ENCODE data around the gene IRF9.
A peak's percentile ranks its signal among the peaks of the same experiment; 100 is the strongest.

The IRF9 gene

GRCh38 chr14:24122416-24122815, 38.6 kb upstream of the IRF9 start:
- H3K36me3 Mint-ChIP-seq (ENCODE audit: low read depth) = peaks cover 47% of the 10 kb centered on the region
- H3K27me3 Mint-ChIP-seq (ENCODE audit: low read depth, poor library complexity) = peaks cover 4% of the 10 kb centered on the region
- H3K27ac Mint-ChIP-seq = no peak overlapping the region
- no peak overlapping the region for H3K4me3 Mint-ChIP-seq
- no peak for DNase-seq
- H3K9me3 Mint-ChIP-seq = no peaks in the 10 kb centered on the region
- no peaks in the 10 kb centered on the region for H3K4me1 Mint-ChIP-seq
- no peak for TF ChIP-seq CTCF (IDR thresholded peaks at IDR 0.05)

GRCh38 chr14:24122898-24123297, 38.2 kb upstream of the IRF9 start:
- Mint-ChIP-seq H3K36me3 (ENCODE audit: low read depth) (peaks cover 42% of the 10 kb centered on the region), H3K4me3 (no peak overlapping the region), H3K27ac (no peak overlapping the region), H3K9me3 (no peaks in the 10 kb centered on the region), H3K27me3 (ENCODE audit: low read depth, poor library complexity) (peaks cover 4% of the 10 kb centered on the region), H3K4me1 (no peaks in the 10 kb centered on the region)
- no peak for TF ChIP-seq CTCF (IDR thresholded peaks at IDR 0.05)
- DNase-seq = no peak

- no peak for DNase-seq
- Mint-ChIP-seq H3K9me3 (no peaks in the 10 kb centered on the region), H3K27me3 (ENCODE audit: low read depth, poor library complexity) (peaks cover 4% of the 10 kb centered on the region), H3K4me3 (no peak overlapping the region), H3K27ac (peak overlapping the region; percentile 25), H3K36me3 (ENCODE audit: low read depth) (peaks cover 34% of the 10 kb centered on the region), H3K4me1 (no peaks in the 10 kb centered on the region)
- no peak for TF ChIP-seq CTCF (IDR thresholded peaks at IDR 0.05)
Observed at GRCh38 chr14:24123424-24124417, 37.3 kb upstream of the IRF9 start.

GRCh38 chr14:24126939-24127338, 34.1 kb upstream of the IRF9 start:
- no peak for DNase-seq
- Mint-ChIP-seq H3K4me1 (peaks cover 16% of the 10 kb centered on the region), H3K4me3 (no peak overlapping the region), H3K27ac (no peak overlapping the region), H3K9me3 (no peaks in the 10 kb centered on the region), H3K36me3 (ENCODE audit: low read depth) (peaks cover 12% of the 10 kb centered on the region), H3K27me3 (ENCODE audit: low read depth, poor library complexity) (peaks cover 3% of the 10 kb centered on the region)
- no peak for TF ChIP-seq CTCF (IDR thresholded peaks at IDR 0.05)

- Mint-ChIP-seq H3K27me3 (ENCODE audit: low read depth, poor library complexity) (peaks cover 3% of the 10 kb centered on the region), H3K27ac (no peak overlapping the region), H3K4me1 (peaks cover 24% of the 10 kb centered on the region), H3K36me3 (ENCODE audit: low read depth) (peaks cover 12% of the 10 kb centered on the region), H3K9me3 (no peaks in the 10 kb centered on the region), H3K4me3 (no peak overlapping the region)
- TF ChIP-seq CTCF (IDR thresholded peaks at IDR 0.05) = no peak
- DNase-seq = no peak
Observed at GRCh38 chr14:24127673-24128072, 33.4 kb upstream of the IRF9 start.
